HCT116 (cell line): ENCODE measurements around the gene SLC22A23. TPM values are rescaled to one million over a fixed set of nuclear protein-coding genes. Genes with fewer than 3 reads are reported as not detected.

Source experiments
- ATAC-seq: fragments of 200-7000 bp; cut with Tn5 transposase; 2 replicates; pipeline ENCODE4 v1.9.1; 2020; ENCODE audit warnings: mild to moderate bottlenecking, moderate library complexity
- BruUV-seq: library from RNA; stranded (reverse); fragments of 400-500 nt; replicated peaks from 2 replicates; lab custom pipeline; 2021; lab: Mats Ljungman, UMichigan
- CTCF ChIA-PET: fragments of 300-600 bp; sonication (Branson Sonifier 250); formaldehyde crosslinking; loops from one replicate; lab custom pipeline; 2021; ENCODE audit warnings: antibody characterized with exemption; lab: Charles Lee
- POLR2A ChIA-PET: fragments of 300-600, 350-600 bp; sonication (Branson Sonifier 250); formaldehyde crosslinking; loops from one replicate; lab custom pipeline; 2021; ENCODE audit warnings: antibody characterized with exemption; lab: Charles Lee
- RAD21 ChIA-PET, 2 experiments: fragments of 300-600 bp; sonication (Branson Sonifier 250); formaldehyde crosslinking; loops; one replicate each; lab custom pipeline; 2023; ENCODE audit warnings: low total read pairs in 2 of 2; ENCODE audit not compliant: uncharacterized antibody in 2 of 2, unreplicated experiment in 2 of 2, low non-redundant PET in 1 of 2; lab: Charles Lee
- DNase-seq: peaks from one replicate; pipeline ENCODE4 v3.0.0-alpha.2; 2010; ENCODE audit warnings: low read depth, low spot score
- H2AFZ ChIP-seq: fragments of 200-600 bp; shearing (Covaris generic), sonication (generic); 2 replicates; pipeline ENCODE4 v1.6.1; 2017; ENCODE audit warnings: low read depth, mixed run types, mixed read lengths, antibody characterized with exemption, low read length; ENCODE audit not compliant: poor library complexity, severe bottlenecking
- H3K27ac ChIP-seq: 2 replicates; pipeline ENCODE4 v1.5.1; 2012; ENCODE audit warnings: low read depth, low read length
- H3K27me3 ChIP-seq: fragments of 200-600 bp; sonication (generic); 2 replicates; pipeline ENCODE4 v1.6.1; 2016; ENCODE audit warnings: mixed run types, low read length, mixed read lengths; ENCODE audit not compliant: insufficient read depth
- H3K36me3 ChIP-seq, 2 experiments: fragments of 200-500 bp in 1 of 2; fragments of 200-600 bp in 1 of 2; sonication (Bioruptor generic) in 1 of 2; sonication (generic) in 1 of 2; 2 replicates each; pipeline versions ENCODE4 v1.5.1 to v1.6.1; 2014 to 2016; ENCODE audit warnings: low read length in 2 of 2, inconsistent platforms in 1 of 2, mixed read lengths in 1 of 2, mixed run types in 1 of 2; ENCODE audit not compliant: insufficient read depth in 2 of 2, control insufficient read depth in 1 of 2
- H3K4me1 ChIP-seq, 2 experiments: fragments of 200-600 bp in 1 of 2; sonication (generic) in 1 of 2; 2 replicates each; pipeline versions ENCODE4 v1.5.1 to v1.6.1; 2012 to 2017; ENCODE audit warnings: low read length in 2 of 2, inconsistent platforms in 1 of 2, mild to moderate bottlenecking in 1 of 2, mixed read lengths in 1 of 2, mixed run types in 1 of 2, moderate library complexity in 1 of 2; ENCODE audit not compliant: insufficient read depth in 2 of 2, control insufficient read depth in 1 of 2
- H3K4me2 ChIP-seq: fragments of 200-600 bp; sonication (generic); 2 replicates; pipeline ENCODE4 v1.6.1; 2017; ENCODE audit warnings: mixed run types, low read length, mixed read lengths
- H3K4me3 ChIP-seq, 2 experiments: fragments of 200-600 bp in 1 of 2; sonication (generic) in 1 of 2; replicated peaks in 1 of 2; 2 replicates each; pipeline ENCODE4 v1.5.1; 2011 to 2016; ENCODE audit warnings: low read length in 2 of 2, control low read depth in 1 of 2, low read depth in 1 of 2, mild to moderate bottlenecking in 1 of 2, mixed read lengths in 1 of 2, mixed run types in 1 of 2
- H3K79me2 ChIP-seq: fragments of 200-600 bp; sonication (generic); 2 replicates; pipeline ENCODE4 v1.6.1; 2017; ENCODE audit warnings: mild to moderate bottlenecking, mixed run types, low read length, moderate library complexity, mixed read lengths; ENCODE audit not compliant: insufficient read depth
- H3K9ac ChIP-seq: fragments of 200-600 bp; sonication (generic); 2 replicates; pipeline ENCODE4 v1.6.1; 2016; ENCODE audit warnings: low read length, mixed read lengths
- H3K9me2 ChIP-seq: fragments of 200-600 bp; sonication (generic), shearing (Covaris generic); 2 replicates; pipeline ENCODE4 v1.6.1; 2017; ENCODE audit warnings: mixed run types, mild to moderate bottlenecking, moderate library complexity; ENCODE audit not compliant: insufficient read depth
- H3K9me3 ChIP-seq, 2 experiments: fragments of 200-500 bp in 1 of 2; fragments of 200-600 bp in 1 of 2; sonication (Bioruptor generic) in 1 of 2; sonication (generic) in 1 of 2; 2 replicates each; pipeline ENCODE4 v1.6.1; 2014 to 2017; ENCODE audit warnings: low read length in 2 of 2, mixed read lengths in 2 of 2, inconsistent platforms in 1 of 2, low read depth in 1 of 2, mild to moderate bottlenecking in 1 of 2, mixed run types in 1 of 2, moderate library complexity in 1 of 2; ENCODE audit not compliant: control insufficient read depth in 1 of 2, insufficient read depth in 1 of 2
- H4K20me1 ChIP-seq: fragments of 200-600 bp; sonication (generic), shearing (Covaris generic); 2 replicates; pipeline ENCODE4 v1.6.1; 2017; ENCODE audit warnings: mixed run types, mild to moderate bottlenecking, moderate library complexity; ENCODE audit not compliant: insufficient read depth
- CBX3 ChIP-seq: IDR thresholded peaks from 2 replicates; pipeline ENCODE4 v1.6.1; 2012; ENCODE audit warnings: low read depth
- CEBPB ChIP-seq: IDR thresholded peaks from 2 replicates; pipeline ENCODE4 v1.6.1; 2012; ENCODE audit warnings: low read depth
- ELF1 ChIP-seq: IDR thresholded peaks from 2 replicates; pipeline ENCODE4 v1.6.1; 2012; ENCODE audit warnings: low read depth, borderline replicate concordance
- EZH2phosphoT487 ChIP-seq: fragments of 200-600 bp; IDR thresholded peaks from 2 replicates; pipeline ENCODE4 v1.6.1; 2018; ENCODE audit warnings: antibody characterized with exemption, borderline replicate concordance
- FOSL1 ChIP-seq: IDR thresholded peaks from 2 replicates; pipeline ENCODE4 v1.6.1; 2012; ENCODE audit warnings: low read depth
- RAD21 ChIP-seq: IDR thresholded peaks from 2 replicates; pipeline ENCODE4 v1.6.1; 2012; ENCODE audit warnings: low read depth, mild to moderate bottlenecking
- SIN3A ChIP-seq: IDR thresholded peaks from 2 replicates; pipeline ENCODE4 v1.6.1; 2012; ENCODE audit warnings: low read depth
- SRF ChIP-seq: IDR thresholded peaks from 2 replicates; pipeline ENCODE4 v1.6.1; 2012; ENCODE audit warnings: low read depth
- TCF7L2 ChIP-seq: IDR thresholded peaks from 2 replicates; pipeline ENCODE4 v1.7.0; 2011; ENCODE audit warnings: borderline replicate concordance, inconsistent platforms; ENCODE audit not compliant: insufficient read depth, insufficient read length; ENCODE audit errors: extremely low read depth
- ZNF274 ChIP-seq: fragments of 200-500 bp; sonication (Bioruptor generic); IDR thresholded peaks from 2 replicates; pipeline ENCODE4 v1.6.1; 2014; ENCODE audit warnings: mild to moderate bottlenecking, low read depth, low read length, inconsistent platforms
- intact Hi-C: fragments of 100-400 bp; cut with micrococcal nuclease; formaldehyde crosslinking; loops from 2 replicates; pipeline ENCODE4 v1.10.0; 2022
- total RNA-seq: library from RNA; stranded (reverse); gene quantifications from one replicate; pipeline ENCODE4 v1.2.1, GENCODE V29; 2021; ENCODE audit not compliant: unreplicated experiment
- TF ChIP-seq, protein P1 (sequence below): IDR thresholded peaks from 2 replicates; pipeline ENCODE4 v1.6.1; 2012; ENCODE audit warnings: low read depth
- TF ChIP-seq, protein P2 (sequence below): IDR thresholded peaks from 2 replicates; pipeline ENCODE4 v1.6.1; 2012
- TF ChIP-seq, protein P3 (sequence below), 3 experiments: fragments of 200-600 bp in 1 of 3; sonication (generic) in 1 of 3; IDR thresholded peaks in 2 of 3; conservative IDR thresholded peaks in 1 of 3; 2 replicates each; pipeline ENCODE4 v1.5.1; 2012 to 2017; ENCODE audit warnings: low read depth in 2 of 3, low read length in 2 of 3, antibody characterized with exemption in 1 of 3, borderline replicate concordance in 1 of 3, control low read depth in 1 of 3, mild to moderate bottlenecking in 1 of 3, mixed read lengths in 1 of 3, mixed run types in 1 of 3, moderate library complexity in 1 of 3; ENCODE audit not compliant: insufficient read depth in 1 of 3
- TF ChIP-seq, protein P4 (sequence below): IDR thresholded peaks from 2 replicates; pipeline ENCODE4 v1.6.1; 2012
- TF ChIP-seq, protein P5 (sequence below): IDR thresholded peaks from 2 replicates; pipeline ENCODE4 v1.6.1; 2011; ENCODE audit warnings: mild to moderate bottlenecking, low read length, moderate library complexity; ENCODE audit not compliant: insufficient replicate concordance; ENCODE audit errors: extremely low read depth

Gene SLC22A23
- total RNA-seq, 1 experiment from 2014 or later: 11.5 TPM

DNA sequence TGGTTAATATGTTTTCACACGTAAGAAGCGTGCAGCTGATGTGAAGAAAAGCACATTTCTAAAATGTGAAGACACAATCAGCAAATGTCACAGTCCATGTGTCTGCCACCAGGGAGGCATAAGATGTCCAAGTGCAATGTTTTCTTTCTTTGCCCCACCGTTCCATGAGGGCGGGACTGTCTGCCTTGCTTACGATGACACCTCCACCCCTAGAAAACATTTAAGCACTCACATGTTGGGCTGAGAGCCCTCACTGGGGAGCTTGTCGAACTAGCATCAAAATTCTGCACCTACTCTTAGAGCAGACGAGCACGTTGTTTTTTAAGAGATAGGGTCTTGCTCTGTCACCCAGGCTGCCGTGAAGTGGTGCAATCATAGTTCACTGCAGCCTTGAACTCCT lies 140.5 kb downstream of the SLC22A23 start (continued):
- no peak for TF ChIP-seq CBX3

DNA sequence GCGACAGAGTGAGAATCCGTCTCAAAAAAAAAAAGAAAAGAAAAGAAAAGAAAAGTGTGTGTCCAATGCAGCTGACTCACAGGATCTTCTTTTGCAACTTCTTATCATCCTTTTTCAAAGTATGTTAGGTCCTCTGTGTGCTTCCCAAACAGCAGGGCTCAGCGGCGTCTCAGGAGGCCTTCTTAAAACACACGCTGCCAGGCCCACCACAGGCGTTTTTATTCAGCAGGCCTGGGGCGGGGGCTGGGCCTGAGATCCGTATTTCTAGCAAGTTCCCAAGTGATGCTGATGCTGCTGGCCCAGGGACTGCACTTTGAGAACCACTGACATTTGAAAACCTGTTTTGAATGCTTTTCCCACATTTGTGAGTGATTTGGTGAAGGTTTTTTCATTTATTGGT lies 141.0 kb downstream of the SLC22A23 start:
- Histone ChIP-seq H3K36me3 (no peaks in the 10 kb centered on the region), H3K4me2 (no peak overlapping the region), H3K27me3 (no peaks in the 10 kb centered on the region), H4K20me1 (no peaks in the 10 kb centered on the region), H3K9me2 (no peaks in the 10 kb centered on the region), H3K79me2 (no peaks in the 10 kb centered on the region), H2AFZ (no peak overlapping the region), H3K4me3 (no peak overlapping the region), H3K27ac (no peak overlapping the region), H3K4me1 (no peaks in the 10 kb centered on the region), H3K9me3 (no peaks in the 10 kb centered on the region), H3K9ac (no peak overlapping the region)
- ATAC-seq (no peak), DNase-seq (no peak)
- BruUV-seq: no TSS peak
- ChIA-PET POLR2A (no interaction called here), CTCF (no interaction called here), RAD21 (no interaction called here)
- TF ChIP-seq FOSL1 (no peak), ZNF274 (no peak), SRF (no peak), TCF7L2 (no peak), RAD21 (no peak), ELF1 (no peak), CEBPB (no peak), EZH2phosphoT487 (no peak), SIN3A (no peak)
- TF ChIP-seq, protein P1, sequence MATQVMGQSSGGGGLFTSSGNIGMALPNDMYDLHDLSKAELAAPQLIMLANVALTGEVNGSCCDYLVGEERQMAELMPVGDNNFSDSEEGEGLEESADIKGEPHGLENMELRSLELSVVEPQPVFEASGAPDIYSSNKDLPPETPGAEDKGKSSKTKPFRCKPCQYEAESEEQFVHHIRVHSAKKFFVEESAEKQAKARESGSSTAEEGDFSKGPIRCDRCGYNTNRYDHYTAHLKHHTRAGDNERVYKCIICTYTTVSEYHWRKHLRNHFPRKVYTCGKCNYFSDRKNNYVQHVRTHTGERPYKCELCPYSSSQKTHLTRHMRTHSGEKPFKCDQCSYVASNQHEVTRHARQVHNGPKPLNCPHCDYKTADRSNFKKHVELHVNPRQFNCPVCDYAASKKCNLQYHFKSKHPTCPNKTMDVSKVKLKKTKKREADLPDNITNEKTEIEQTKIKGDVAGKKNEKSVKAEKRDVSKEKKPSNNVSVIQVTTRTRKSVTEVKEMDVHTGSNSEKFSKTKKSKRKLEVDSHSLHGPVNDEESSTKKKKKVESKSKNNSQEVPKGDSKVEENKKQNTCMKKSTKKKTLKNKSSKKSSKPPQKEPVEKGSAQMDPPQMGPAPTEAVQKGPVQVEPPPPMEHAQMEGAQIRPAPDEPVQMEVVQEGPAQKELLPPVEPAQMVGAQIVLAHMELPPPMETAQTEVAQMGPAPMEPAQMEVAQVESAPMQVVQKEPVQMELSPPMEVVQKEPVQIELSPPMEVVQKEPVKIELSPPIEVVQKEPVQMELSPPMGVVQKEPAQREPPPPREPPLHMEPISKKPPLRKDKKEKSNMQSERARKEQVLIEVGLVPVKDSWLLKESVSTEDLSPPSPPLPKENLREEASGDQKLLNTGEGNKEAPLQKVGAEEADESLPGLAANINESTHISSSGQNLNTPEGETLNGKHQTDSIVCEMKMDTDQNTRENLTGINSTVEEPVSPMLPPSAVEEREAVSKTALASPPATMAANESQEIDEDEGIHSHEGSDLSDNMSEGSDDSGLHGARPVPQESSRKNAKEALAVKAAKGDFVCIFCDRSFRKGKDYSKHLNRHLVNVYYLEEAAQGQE: no peak
- TF ChIP-seq, protein P2, sequence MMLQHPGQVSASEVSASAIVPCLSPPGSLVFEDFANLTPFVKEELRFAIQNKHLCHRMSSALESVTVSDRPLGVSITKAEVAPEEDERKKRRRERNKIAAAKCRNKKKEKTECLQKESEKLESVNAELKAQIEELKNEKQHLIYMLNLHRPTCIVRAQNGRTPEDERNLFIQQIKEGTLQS: no peak
- TF ChIP-seq, protein P3, sequence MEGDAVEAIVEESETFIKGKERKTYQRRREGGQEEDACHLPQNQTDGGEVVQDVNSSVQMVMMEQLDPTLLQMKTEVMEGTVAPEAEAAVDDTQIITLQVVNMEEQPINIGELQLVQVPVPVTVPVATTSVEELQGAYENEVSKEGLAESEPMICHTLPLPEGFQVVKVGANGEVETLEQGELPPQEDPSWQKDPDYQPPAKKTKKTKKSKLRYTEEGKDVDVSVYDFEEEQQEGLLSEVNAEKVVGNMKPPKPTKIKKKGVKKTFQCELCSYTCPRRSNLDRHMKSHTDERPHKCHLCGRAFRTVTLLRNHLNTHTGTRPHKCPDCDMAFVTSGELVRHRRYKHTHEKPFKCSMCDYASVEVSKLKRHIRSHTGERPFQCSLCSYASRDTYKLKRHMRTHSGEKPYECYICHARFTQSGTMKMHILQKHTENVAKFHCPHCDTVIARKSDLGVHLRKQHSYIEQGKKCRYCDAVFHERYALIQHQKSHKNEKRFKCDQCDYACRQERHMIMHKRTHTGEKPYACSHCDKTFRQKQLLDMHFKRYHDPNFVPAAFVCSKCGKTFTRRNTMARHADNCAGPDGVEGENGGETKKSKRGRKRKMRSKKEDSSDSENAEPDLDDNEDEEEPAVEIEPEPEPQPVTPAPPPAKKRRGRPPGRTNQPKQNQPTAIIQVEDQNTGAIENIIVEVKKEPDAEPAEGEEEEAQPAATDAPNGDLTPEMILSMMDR (IDR thresholded peaks at IDR 0.05 in 2 of 3, conservative IDR thresholded peaks at IDR 0.05 in 1 of 3; ENCODE audit: borderline replicate concordance in 1 of 3, insufficient read depth in 1 of 3, low read depth in 2 of 3, low read length in 2 of 3): no peak
- TF ChIP-seq, protein P4, sequence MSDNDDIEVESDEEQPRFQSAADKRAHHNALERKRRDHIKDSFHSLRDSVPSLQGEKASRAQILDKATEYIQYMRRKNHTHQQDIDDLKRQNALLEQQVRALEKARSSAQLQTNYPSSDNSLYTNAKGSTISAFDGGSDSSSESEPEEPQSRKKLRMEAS: no peak
- TF ChIP-seq, protein P5, sequence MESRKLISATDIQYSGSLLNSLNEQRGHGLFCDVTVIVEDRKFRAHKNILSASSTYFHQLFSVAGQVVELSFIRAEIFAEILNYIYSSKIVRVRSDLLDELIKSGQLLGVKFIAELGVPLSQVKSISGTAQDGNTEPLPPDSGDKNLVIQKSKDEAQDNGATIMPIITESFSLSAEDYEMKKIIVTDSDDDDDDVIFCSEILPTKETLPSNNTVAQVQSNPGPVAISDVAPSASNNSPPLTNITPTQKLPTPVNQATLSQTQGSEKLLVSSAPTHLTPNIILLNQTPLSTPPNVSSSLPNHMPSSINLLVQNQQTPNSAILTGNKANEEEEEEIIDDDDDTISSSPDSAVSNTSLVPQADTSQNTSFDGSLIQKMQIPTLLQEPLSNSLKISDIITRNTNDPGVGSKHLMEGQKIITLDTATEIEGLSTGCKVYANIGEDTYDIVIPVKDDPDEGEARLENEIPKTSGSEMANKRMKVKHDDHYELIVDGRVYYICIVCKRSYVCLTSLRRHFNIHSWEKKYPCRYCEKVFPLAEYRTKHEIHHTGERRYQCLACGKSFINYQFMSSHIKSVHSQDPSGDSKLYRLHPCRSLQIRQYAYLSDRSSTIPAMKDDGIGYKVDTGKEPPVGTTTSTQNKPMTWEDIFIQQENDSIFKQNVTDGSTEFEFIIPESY: no peak
- intact Hi-C loops: no loop called here
